ENCODE results near the gene CLCN5.
A peak's percentile ranks its signal among the peaks of the same experiment; 100 is the strongest.

CLCN5 gene

DNA sequence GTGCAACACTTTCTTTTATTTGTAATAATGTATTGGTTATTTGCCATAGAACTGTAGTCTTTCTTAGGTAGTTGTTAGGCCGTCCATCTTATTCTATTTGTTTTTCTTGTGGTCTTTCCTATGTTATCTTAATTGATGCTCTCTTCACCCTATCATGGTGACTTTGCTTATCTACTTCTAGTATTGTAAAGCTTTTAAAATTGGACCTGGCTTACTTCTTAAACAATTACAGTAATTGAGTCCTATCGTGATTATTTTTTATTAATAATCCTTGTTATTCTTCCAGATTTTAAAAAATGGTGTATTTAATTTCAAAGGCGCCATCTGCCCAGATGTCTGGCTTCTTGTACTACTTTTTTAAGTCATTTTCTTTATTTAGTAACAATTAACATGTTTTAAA lies 63.7 kb downstream of the CLCN5 start:
- no peak overlapping the region for H3K4me3 ChIP-seq (ENCODE audit: low read length)
- DNase-seq (ENCODE audit: low read depth): no peak
- TF ChIP-seq, protein P1, sequence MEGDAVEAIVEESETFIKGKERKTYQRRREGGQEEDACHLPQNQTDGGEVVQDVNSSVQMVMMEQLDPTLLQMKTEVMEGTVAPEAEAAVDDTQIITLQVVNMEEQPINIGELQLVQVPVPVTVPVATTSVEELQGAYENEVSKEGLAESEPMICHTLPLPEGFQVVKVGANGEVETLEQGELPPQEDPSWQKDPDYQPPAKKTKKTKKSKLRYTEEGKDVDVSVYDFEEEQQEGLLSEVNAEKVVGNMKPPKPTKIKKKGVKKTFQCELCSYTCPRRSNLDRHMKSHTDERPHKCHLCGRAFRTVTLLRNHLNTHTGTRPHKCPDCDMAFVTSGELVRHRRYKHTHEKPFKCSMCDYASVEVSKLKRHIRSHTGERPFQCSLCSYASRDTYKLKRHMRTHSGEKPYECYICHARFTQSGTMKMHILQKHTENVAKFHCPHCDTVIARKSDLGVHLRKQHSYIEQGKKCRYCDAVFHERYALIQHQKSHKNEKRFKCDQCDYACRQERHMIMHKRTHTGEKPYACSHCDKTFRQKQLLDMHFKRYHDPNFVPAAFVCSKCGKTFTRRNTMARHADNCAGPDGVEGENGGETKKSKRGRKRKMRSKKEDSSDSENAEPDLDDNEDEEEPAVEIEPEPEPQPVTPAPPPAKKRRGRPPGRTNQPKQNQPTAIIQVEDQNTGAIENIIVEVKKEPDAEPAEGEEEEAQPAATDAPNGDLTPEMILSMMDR (conservative IDR thresholded peaks at IDR 0.05; ENCODE audit: low read length): no peak

DNA sequence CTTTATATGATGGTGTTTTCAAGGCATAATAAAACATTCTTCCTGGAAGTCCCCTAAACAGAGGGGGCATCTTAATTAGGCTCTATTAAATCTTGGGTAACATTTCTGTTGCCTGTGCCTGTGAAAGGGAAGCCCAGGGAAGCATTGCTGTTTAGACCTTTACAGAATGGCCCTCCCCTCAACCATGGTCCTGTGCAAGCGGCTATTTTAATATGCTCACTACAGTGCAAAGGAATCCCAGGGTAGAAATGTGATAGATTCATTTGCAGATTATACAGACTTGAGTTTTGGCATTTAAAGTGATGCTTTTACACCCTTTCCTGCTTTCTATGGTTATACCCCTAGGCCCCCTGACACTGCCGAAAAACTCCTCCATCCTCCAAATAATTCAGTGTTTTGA lies 65.3 kb downstream of the CLCN5 start:
- TF ChIP-seq, protein P1 (conservative IDR thresholded peaks at IDR 0.05; ENCODE audit: low read length): no peak
- DNase-seq (ENCODE audit: low read depth): no peak
- H3K4me3 ChIP-seq (ENCODE audit: low read length): no peak overlapping the region

DNA sequence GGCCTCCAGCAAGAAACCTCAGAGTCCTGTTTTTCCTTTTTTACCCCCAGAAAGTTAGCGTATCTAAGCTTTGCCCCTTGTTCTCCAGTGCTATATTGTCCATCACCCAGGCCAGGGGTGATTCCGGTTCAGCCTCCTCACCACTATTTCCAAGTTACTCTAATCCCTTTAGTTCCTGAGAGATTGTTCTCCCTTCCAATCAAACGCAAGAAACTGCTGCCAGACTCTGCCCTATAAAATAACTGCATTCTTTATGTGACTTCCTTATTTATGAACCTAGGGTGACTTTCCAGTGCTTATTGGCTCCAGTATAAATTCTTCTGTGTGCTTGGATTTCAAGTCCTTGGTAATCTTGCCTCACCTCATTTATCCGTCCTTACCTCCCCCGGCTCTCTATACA lies 65.7 kb downstream of the CLCN5 start:
- no peak overlapping the region for H3K4me3 ChIP-seq (ENCODE audit: low read length)
- TF ChIP-seq, protein P1 (conservative IDR thresholded peaks at IDR 0.05; ENCODE audit: low read length): no peak
- no peak for DNase-seq (ENCODE audit: low read depth)

DNA sequence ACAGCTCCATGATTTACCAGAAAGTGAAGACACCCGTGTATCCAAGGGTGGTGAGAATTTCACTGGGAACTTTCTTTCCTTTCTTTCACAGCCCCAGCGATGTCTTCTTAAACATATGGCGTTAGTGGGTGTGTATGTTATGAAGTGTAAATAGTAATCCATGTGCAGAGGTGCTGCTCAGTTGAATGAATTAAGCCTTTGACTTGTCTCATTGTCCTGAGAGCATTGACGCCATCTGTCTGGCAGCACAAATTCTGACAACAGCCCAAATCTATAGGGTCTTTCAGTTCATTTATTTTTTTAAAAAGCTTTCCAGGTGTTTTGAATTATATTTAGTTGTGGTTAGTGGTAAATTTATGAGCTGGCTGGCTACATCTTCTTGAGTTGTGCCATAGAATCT lies 69.4 kb downstream of the CLCN5 start:
- TF ChIP-seq, protein P1 (conservative IDR thresholded peaks at IDR 0.05; ENCODE audit: low read length): no peak
- no peak for DNase-seq (ENCODE audit: low read depth)
- no peak overlapping the region for H3K4me3 ChIP-seq (ENCODE audit: low read length)

DNA sequence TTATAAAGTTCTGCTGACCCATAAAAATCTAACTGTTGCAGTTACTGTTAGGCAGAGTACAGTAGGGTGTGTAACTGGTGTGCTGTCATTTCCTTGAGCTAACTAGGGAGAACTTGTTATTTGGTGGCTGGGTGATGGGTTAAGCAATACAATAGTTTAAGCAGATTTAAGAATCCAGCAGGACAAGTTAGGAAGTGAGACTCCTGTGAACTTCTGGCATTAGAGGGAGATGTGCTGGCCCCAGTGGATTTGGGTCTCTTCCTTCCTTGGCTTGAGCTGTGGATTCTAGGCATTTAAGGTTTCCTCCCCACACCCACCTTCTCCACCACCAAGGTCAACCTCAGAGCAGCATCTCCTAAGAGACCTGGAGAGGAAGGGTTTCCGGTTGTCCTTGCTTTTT lies 70.5 kb downstream of the CLCN5 start:
- DNase-seq (ENCODE audit: low read depth): peak; percentile 5
- H3K4me3 ChIP-seq (ENCODE audit: low read length): no peak overlapping the region
- TF ChIP-seq, protein P1 (conservative IDR thresholded peaks at IDR 0.05; ENCODE audit: low read length): no peak

DNA sequence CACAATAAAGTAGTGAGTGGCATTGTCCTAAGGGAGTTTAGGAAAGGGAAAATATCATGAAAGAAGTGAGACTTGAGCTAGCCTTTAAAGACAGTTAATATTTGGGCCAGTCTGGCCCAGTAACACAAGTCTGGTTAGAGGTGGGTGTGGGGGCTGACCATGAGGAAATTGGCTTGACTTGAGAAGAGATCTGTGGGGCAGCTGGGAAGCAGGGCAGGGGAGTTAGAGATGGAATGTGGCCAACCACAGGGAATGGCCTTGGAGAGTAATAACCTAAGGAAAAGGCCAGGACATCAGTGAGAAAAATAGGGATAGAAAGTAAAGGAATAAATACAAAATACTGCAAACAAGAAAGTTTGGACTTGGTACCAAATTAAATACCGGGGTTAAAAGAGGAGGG lies 71.3 kb downstream of the CLCN5 start:
- H3K4me3 ChIP-seq (ENCODE audit: low read length): no peak overlapping the region
- DNase-seq (ENCODE audit: low read depth): no peak
- TF ChIP-seq, protein P1 (conservative IDR thresholded peaks at IDR 0.05; ENCODE audit: low read length): no peak

DNA sequence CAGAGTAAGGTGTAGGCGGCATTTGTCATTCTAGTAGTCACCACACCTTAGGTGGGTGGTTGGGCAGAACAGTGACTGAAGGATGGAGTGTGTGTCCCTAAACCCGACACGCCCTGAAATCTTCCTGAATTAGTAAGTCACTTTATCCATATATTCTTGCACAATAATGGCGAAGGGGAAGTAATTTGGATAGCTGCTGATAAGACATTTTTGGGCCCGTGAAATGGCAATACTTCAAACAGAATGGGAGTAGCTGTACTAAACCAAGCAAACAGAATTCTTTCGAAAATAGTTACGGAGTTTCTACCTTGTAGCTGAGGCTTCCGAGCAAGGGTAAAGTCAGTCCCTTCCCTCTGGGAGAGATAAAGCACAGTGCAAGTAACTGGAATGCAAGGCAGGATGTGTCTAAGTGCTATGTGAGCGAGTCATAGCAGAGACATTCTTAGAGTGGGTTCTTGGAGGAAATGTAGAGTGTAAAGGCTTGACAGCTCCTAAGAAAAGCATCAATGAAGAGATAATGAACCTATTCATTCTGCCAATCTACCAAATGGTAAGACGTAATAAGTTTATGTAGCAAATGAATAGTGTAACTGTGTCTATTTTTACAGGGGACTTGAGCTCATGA lies 72.8 kb downstream of the CLCN5 start:
- H3K4me3 ChIP-seq (ENCODE audit: low read length): no peak overlapping the region
- DNase-seq (ENCODE audit: low read depth): peak; percentile 70
- TF ChIP-seq, protein P1 (conservative IDR thresholded peaks at IDR 0.05; ENCODE audit: low read length): no peak
